Measurements from ENCODE around the gene AUNIP. TPM values are rescaled to one million over a fixed set of nuclear protein-coding genes. Genes with fewer than 3 reads are reported as not detected.

The AUNIP gene
- total and polyA plus RNA-seq, 2 of the 8 experiments (the other 6 are each of a cell fraction or from before 2014, with no cell fraction given): 18.6 to 23.2 TPM

- Histone ChIP-seq H3K9ac (replicated peaks in 1 of 4; ENCODE audit: extremely low read depth in 1 of 4, low read depth in 3 of 4, low read length in 3 of 4) (no peak overlapping the region), H3K27ac (ENCODE audit: low read depth, low read length) (no peak overlapping the region), H3K4me1 (replicated peaks in 1 of 4; ENCODE audit: control insufficient read depth in 3 of 4, insufficient read depth in 4 of 4, low read length in 3 of 4) (peaks cover 0 to 8% (median 6%) of the 10 kb centered on the region in 4 experiments; a peak in 5 of 7 replicates), H3K4me3 (ENCODE audit: extremely low read depth in 1 of 4, insufficient read depth in 2 of 4, low read depth in 3 of 4, low read length in 4 of 4) (no peak overlapping the region), H2BK15ac (ENCODE audit: low read length) (no peak overlapping the region), H3K14ac (ENCODE audit: insufficient read length) (no peak overlapping the region), H3K79me2 (ENCODE audit: control insufficient read depth in 1 of 2, insufficient read depth in 2 of 2, low read length in 2 of 2) (no peaks in the 10 kb centered on the region), H3K27me3 (replicated peaks in 1 of 4; ENCODE audit: control insufficient read depth in 3 of 4, extremely low read depth in 1 of 4, insufficient read depth in 3 of 4, low read length in 3 of 4) (peaks cover 0 to 3% (median 0%) of the 10 kb centered on the region in 4 experiments; a peak in 3 of 7 replicates), H3K4ac (replicated peaks; ENCODE audit: insufficient read length, low read depth, low read length) (no peak overlapping the region), H2AFZ (ENCODE audit: low read length) (no peak overlapping the region), H3K79me1 (ENCODE audit: low read depth, low read length) (no peaks in the 10 kb centered on the region), H2AK5ac (ENCODE audit: low read depth, low read length) (no peak overlapping the region), H4K8ac (ENCODE audit: extremely low read depth, insufficient read depth, low read length) (no peak overlapping the region), H4K5ac (ENCODE audit: insufficient read length, low read depth, low read length) (no peak overlapping the region), H2BK5ac (ENCODE audit: low read depth, low read length) (no peak overlapping the region), H3K23me2 (ENCODE audit: low read depth, low read length) (peaks cover 8% of the 10 kb centered on the region), H2BK120ac (replicated peaks; ENCODE audit: low read depth, low read length) (no peak overlapping the region), H4K20me1 (replicated peaks in 1 of 2; ENCODE audit: control insufficient read depth in 1 of 2, insufficient read depth in 2 of 2, low read length in 2 of 2) (no peaks in the 10 kb centered on the region), H4K91ac (replicated peaks; ENCODE audit: insufficient read length, low read length) (no peak overlapping the region), H2BK20ac (ENCODE audit: low read length) (no peak overlapping the region), H3K9me3 (ENCODE audit: insufficient read depth in 2 of 2, low read depth in 1 of 2, low read length in 1 of 2) (no peaks in the 10 kb centered on the region), H3K36me3 (ENCODE audit: control insufficient read depth in 2 of 4, insufficient read depth in 4 of 4, low read length in 3 of 4) (no peaks in the 10 kb centered on the region), H3K56ac (replicated peaks; ENCODE audit: insufficient read length, low read depth, low read length) (no peak overlapping the region), H3K18ac (ENCODE audit: extremely low read depth, low read length) (no peak overlapping the region), H3K23ac (ENCODE audit: insufficient read length) (no peak overlapping the region), H3K4me2 (ENCODE audit: insufficient read depth in 1 of 2, low read depth in 2 of 2, low read length in 2 of 2) (no peak overlapping the region), H2BK12ac (ENCODE audit: low read depth, low read length) (no peak overlapping the region)
- POLR2A ChIA-PET (ENCODE audit: partially characterized antibody): interaction anchor here (0.9 kb wide), 1 partner anchor 9 kb away, joined by 3 read pairs; no protein-coding TSS in a partner anchor
- no peak for TF ChIP-seq TBP (IDR thresholded peaks at IDR 0.05; ENCODE audit: low read depth, low read length)
- TF ChIP-seq KDM5A (IDR thresholded peaks at IDR 0.05; ENCODE audit: low read length): no peak
- TF ChIP-seq RNF2 (IDR thresholded peaks at IDR 0.05; ENCODE audit: borderline replicate concordance, low read depth, low read length, missing control alignments, poor library complexity, severe bottlenecking): no peak
- no peak for TF ChIP-seq NRF1 (IDR thresholded peaks at IDR 0.05; ENCODE audit: low read depth, low read length)
- WGBS, 2 experiments (ENCODE audit: extremely low coverage in 1 of 2, insufficient coverage in 1 of 2, insufficient read length in 1 of 2, insufficient replicate concordance in 2 of 2, low coverage in 1 of 2, low lambda C conversion rate in 2 of 2, missing lambda C conversion rate in 1 of 2): 86% methylated on average over 2 of the region's 2 CpGs; no CpG with 5 or more reads in 1 of the 2 experiments
- CTCF ChIA-PET (ENCODE audit: partially characterized antibody): interaction anchor here (1.2 to 2.8 kb wide), 3 partner anchors 16 to 125 kb away, joined by 3 to 20 read pairs (median 3); no protein-coding TSS in a partner anchor
- DNase-seq (ENCODE audit: low read depth in 1 of 2, low spot score in 2 of 2): no peak
- no peak for FAIRE-seq
Measured at GRCh38 chr1:25879675-25880074, 20.4 kb upstream of the AUNIP start.

Data from H1 (cell line).